GM06990 (cell line): ENCODE results near the gene FTSJ1.

Source experiments
- DNase-seq: peaks from one replicate; pipeline ENCODE4 v3.0.0-alpha.2; 2011; ENCODE audit not compliant: insufficient read length; ENCODE audit errors: extremely low read depth
- H3K27me3 ChIP-seq: replicated peaks from 2 replicates; pipeline ENCODE4 v1.6.0; 2011; ENCODE audit warnings: low read length; ENCODE audit not compliant: control insufficient read depth, insufficient read depth
- H3K36me3 ChIP-seq: 2 replicates; pipeline ENCODE4 v1.5.1; 2011; ENCODE audit warnings: low read length; ENCODE audit not compliant: control insufficient read depth, insufficient read depth
- H3K4me3 ChIP-seq: replicated peaks from 2 replicates; pipeline ENCODE4 v1.5.1; 2011; ENCODE audit warnings: low read depth, mild to moderate bottlenecking, control low read depth, low read length
- CTCF ChIP-seq: IDR thresholded peaks from 2 replicates; pipeline ENCODE4 v1.5.1; 2011; ENCODE audit warnings: low read length, control low read depth, mild to moderate bottlenecking, inconsistent platforms; ENCODE audit not compliant: insufficient read depth, poor library complexity, severe bottlenecking

The FTSJ1 gene

GRCh38 chrX:48480142-48480541 is 4.1 kb downstream of the FTSJ1 start:
- H3K4me3 ChIP-seq: no peak overlapping the region
- peaks cover 4% of the 10 kb centered on the region for H3K36me3 ChIP-seq
- no peak for TF ChIP-seq CTCF
- H3K27me3 ChIP-seq: no peaks in the 10 kb centered on the region
- no peak for DNase-seq

- no peak overlapping the region for H3K4me3 ChIP-seq
- peaks cover 4% of the 10 kb centered on the region for H3K36me3 ChIP-seq
- H3K27me3 ChIP-seq: no peaks in the 10 kb centered on the region
- TF ChIP-seq CTCF: no peak
- no peak for DNase-seq
Measured at GRCh38 chrX:48480583-48480982, 4.6 kb downstream of the FTSJ1 start.

- no peaks in the 10 kb centered on the region for H3K27me3 ChIP-seq
- no peak for DNase-seq
- TF ChIP-seq CTCF: no peak
- peaks cover 4% of the 10 kb centered on the region for H3K36me3 ChIP-seq
- no peak overlapping the region for H3K4me3 ChIP-seq
Measured at GRCh38 chrX:48482526-48482925, 6.5 kb downstream of the FTSJ1 start.

- Histone ChIP-seq H3K27me3 (no peaks in the 10 kb centered on the region), H3K36me3 (peaks cover 1% of the 10 kb centered on the region; the same call in 1 of the 2 replicates), H3K4me3 (no peak overlapping the region)
- no peak for DNase-seq
- no peak for TF ChIP-seq CTCF
Measured at GRCh38 chrX:48487362-48487798, 11.4 kb downstream of the FTSJ1 start.

GRCh38 chrX:48488034-48488433 is 12.0 kb downstream of the FTSJ1 start:
- TF ChIP-seq CTCF: no peak
- no peak for DNase-seq
- Histone ChIP-seq H3K4me3 (no peak overlapping the region), H3K36me3 (peaks cover 1% of the 10 kb centered on the region; the same call in 1 of the 2 replicates), H3K27me3 (no peaks in the 10 kb centered on the region)

GRCh38 chrX:48489296-48489695 is 13.3 kb downstream of the FTSJ1 start:
- DNase-seq: no peak
- no peak for TF ChIP-seq CTCF
- 0 out of 2 replicates have a peak, but pooled peaks cover 1% of the 10 kb centered on the region for H3K36me3 ChIP-seq
- H3K4me3 ChIP-seq: no peak overlapping the region
- no peaks in the 10 kb centered on the region for H3K27me3 ChIP-seq
